HG02981 (cell line): ENCODE results near the gene IL11RA.
"Not testable (repeated sequence)": the region's sequence is repeated elsewhere in the genome, so short reads cannot be mapped to it uniquely, and the experiment has no call there.

Experiments used
- ATAC-seq: cut with Tn5 transposase; IDR thresholded peaks from one replicate; pipeline ENCODE4 v1.9.1; 2021; ENCODE audit warnings: mild to moderate bottlenecking, moderate library complexity; ENCODE audit not compliant: unreplicated experiment

Gene IL11RA

DNA sequence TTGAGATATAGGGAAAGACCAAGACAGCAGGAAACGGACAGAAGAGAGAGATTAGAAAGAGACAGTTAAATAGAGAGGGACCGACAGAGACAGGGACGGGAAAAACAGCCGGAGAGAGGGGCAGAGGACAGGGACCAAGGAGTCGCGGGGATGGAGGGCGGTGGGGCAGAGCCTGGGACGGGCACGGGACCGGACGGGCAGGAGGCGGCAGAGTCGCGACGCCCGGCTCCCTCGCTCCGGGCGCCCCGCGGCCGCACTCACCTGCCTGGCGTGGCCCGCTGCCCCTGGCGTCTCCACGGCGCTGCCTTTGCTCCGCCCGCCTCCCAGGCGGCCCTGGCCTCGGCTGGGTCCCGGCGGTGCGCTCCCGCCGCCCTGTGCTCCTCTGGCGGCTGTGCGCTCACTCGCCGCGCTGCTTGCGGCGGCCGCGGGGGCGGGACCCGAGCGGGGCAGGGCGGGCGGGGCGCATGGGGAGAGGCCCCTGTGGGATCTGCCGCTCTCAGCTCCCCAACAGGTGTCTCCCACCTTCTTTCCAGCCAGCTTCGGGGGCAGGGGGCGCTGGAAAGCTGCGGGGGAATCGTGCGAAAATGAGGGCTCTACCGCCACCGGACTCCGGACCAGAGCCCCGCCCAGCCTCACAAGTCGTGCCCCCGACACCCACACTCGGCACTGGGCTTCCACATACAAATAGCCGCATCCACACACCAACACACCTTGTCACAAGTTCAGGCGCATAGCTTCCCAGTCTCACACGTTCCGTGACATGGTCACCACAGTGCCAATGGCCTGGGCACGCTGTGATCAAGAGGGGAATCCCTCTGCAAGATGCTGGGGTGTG lies 23.1 kb upstream of the IL11RA start, which contains the start of gene ARID3C:
Gene ARID3C (minus strand): TSS at position 411 of the 835 bp plus-strand sequence. CDS start 1,052 bp downstream, outside the sequence.
- ATAC-seq, result no peak

DNA sequence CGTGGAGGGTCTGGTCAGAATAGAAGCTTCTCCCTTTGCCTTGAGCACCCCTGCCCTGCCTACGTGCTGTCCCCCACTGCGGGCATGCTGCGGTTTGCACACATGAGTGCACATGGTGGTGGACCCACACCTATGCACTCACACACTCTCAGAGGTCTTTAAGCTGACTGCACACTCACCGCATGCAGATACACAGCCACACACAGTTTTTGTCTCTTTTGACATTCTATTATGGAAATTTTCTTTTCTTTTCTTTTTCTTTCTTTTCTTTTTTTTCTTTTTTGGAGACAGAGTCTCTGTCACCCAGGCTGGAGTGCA lies 22.5 kb upstream of the IL11RA start:
- ATAC-seq, result no peak

DNA sequence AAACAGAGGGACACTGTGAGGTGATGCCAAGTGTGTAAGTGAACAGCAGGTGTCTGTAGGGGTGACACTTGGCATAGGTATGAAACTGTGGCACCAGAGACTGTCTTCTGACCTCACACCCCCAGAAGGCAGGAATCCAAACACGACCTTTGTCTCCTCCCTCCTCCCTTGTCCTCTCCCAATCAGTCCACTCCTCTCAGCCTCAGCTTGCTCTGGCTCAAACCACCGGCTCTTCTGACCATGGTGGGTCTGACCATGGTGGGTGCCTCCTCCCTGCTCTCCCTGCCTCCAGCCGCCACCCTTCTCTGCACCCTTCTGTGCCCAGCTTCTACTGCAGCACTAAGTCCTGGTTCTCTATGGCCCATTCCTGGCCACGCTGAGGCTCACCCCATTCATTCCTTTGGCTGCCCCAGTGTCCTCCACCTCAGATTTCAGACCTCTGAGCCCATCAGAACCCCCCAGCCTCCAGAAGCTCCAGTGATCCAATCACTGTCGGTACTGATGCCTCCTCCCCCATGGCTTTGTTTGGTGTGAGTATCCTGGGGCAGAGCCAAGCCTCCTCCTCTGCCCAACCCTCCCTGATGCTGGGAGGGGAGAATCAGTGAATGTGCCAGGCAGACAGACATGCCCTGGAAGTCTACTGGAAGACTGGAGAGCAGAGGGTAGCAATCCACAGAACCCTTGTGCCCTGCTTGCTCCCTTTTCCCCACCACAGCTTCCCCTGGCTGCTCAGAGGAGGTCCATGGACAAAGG lies 21.4 kb upstream of the IL11RA start:
- no peak for ATAC-seq

GRCh38 chr9:34633166-34633565 lies 18.8 kb upstream of the IL11RA start:
- ATAC-seq, result no peak

DNA sequence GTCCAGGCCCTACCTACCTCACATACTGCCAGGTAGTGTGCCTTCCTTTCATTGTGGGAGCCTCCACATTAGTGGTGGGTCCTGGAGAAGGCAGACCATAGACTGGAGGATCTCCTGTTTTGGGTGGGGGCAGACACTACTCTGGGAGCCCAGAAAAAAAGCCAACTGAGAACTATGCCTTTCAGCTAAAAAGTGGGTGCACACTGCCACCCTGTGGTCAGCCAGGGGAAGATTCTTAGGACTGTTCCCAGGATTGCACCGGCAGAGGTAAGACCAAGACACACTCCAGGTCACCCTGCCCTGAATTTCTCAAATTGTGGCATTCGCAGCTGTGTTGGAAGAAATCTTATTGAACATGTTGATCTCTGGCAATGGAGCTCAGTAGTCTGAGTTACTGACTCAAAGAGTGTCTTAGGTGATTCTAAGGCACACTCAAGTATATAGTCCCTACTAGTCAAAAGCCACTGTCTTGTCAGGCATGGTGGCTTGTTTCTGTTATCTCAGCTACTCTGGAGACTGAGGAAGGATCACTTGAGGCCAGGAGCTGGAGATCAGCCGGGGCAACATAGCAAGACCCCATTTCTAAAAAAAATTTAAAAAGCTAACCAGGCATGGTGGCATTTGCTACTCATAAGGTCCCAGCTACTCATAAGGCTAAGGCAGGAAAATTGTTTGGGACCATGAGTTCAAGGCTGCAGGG lies 18.0 kb upstream of the IL11RA start:
- no peak for ATAC-seq

GRCh38 chr9:34634551-34635248 lies 17.3 kb upstream of the IL11RA start:
- no peak for ATAC-seq

- ATAC-seq, result no peak
These were observed 16.4 kb upstream of the IL11RA start for GRCh38 chr9:34635556-34635955.

- no peak for ATAC-seq
These were observed 15.1 kb upstream of the IL11RA start for GRCh38 chr9:34636791-34637355.

DNA sequence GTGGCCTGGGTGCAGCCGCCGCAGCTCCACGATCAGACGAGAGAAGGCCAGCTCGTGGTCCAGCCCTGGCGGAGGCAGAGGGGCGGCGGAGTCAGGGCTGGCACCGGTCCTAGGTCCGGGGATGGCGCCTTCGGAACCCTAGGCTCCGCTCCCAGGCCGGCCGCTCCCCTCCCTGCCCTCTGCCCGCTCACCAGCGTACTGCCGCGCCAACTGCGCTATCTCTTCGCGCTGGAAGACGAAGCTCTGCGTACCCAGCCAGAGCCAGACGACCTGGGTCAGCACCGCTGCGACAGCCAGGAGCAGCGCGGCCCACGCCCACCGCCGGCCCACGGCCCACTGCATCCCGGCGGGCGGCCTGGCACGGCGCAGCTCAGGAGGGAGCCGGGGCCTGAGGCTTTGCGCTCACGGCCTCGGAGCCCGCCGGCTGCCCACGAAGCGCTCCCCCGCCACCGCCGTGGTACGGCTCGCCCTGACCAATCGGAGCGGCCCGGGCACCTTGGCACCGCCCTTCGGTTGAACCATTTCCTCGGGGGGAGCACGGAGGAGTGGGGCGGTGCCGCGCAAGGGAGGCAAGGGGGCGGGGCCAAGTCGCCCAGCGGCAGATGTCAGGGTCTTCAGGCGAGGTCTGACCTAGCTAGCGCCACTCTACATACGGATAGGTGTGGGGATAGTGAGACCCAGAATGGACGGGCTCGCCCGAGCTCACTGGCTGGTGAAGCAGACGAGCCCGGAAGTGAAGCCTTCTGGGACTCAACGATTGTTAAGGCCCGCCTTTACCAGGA lies 14.4 kb upstream of the IL11RA start, which contains the start of gene SIGMAR1:
Gene SIGMAR1 (minus strand): TSS at position 432 of the 782 bp plus-strand sequence. CDS start 90 bp downstream, at position 342.
- peak; percentile 88 for ATAC-seq

- ATAC-seq, result no peak
These were observed 13.9 kb upstream of the IL11RA start for GRCh38 chr9:34638138-34638445.

DNA sequence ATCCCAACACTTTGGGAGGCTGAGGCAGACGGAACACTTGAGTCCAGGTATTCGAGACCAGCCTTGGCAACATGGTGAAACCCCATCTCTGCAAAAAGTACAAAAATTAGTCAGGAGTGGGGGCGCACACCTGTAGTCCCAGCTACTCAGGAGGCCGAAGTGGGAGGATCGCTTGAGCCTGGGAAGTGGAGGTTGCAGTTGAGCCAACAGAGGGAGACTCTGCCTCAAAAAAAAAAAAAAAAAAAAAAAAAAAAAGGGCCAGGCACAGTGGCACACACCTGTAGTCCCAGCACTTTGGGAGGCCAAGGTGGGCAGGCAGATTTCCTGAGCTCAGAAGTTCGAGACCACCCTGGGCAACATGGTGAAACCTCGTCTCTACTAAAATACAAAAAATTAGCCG lies 12.7 kb upstream of the IL11RA start:
- ATAC-seq, result not testable (repeated sequence)

GRCh38 chr9:34642679-34643078 lies 9.3 kb upstream of the IL11RA start:
- no peak for ATAC-seq

DNA sequence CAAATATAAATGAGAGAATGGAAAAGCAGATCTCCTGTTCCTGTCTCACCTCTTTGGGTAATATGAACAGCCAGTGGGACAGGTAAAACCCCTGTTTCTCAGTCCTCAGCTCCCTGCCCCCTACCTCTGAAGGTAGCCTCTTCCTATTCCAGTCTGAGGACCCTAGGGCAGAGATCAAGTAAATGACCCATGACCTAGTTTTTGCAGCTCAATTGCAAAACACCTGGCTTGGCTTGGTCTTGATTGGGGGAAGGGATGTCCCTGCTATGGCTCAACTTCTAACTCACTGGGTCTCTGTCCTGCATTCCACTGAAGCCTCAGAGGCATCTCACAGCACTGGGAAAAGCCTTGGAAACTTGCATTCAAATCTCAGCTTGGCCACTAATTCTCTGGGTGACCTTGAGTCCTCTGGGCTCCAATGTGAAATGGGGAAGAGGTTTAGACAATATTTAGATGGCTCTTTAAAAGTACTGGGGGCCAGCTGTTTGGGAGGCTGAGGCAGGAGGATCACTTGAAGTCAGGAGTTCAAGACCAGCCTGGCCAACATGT lies 7.1 kb upstream of the IL11RA start:
- no peak for ATAC-seq

GRCh38 chr9:34646211-34647083 lies 5.5 kb upstream of the IL11RA start, which contains the start of gene GALT:
Gene GALT (plus strand): TSS chr9:34646675. CDS start chr9:34646705, 30 bp downstream.
- peak; percentile 80 for ATAC-seq

- ATAC-seq, result no peak
These were observed 4.9 kb upstream of the IL11RA start for GRCh38 chr9:34647084-34647403.

DNA sequence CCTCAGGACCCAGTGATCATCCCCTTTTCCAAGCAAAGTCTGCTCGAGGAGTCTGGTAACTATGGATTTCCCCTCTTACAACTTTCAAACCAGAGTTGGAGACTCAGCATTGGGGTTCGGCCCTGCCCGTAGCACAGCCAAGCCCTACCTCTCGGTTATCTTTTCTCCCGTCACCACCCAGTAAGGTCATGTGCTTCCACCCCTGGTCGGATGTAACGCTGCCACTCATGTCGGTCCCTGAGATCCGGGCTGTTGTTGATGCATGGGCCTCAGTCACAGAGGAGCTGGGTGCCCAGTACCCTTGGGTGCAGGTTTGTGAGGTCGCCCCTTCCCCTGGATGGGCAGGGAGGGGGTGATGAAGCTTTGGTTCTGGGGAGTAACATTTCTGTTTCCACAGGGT lies 4.3 kb upstream of the IL11RA start:
- no peak for ATAC-seq

- ATAC-seq, result no peak
These were observed 3.3 kb upstream of the IL11RA start for GRCh38 chr9:34648673-34649072.

- ATAC-seq, result no peak
These were observed 1.2 kb upstream of the IL11RA start for GRCh38 chr9:34650816-34651215.

- no peak for ATAC-seq
These were observed 664 bp upstream of the IL11RA start for GRCh38 chr9:34651321-34651720.
